Dermis lymphatic vessel endothelial cell (primary cell): ENCODE measurements around the gene ZNF148. TPM values are rescaled to one million over a fixed set of nuclear protein-coding genes. Genes with fewer than 3 reads are reported as not detected.

Source experiments
- total RNA-seq: library from RNA; depleted of rRNA; stranded (reverse); fragments of >200 nt; gene quantifications from 2 replicates; pipeline ENCODE4 v1.2.1, GENCODE V29; 2014

The ZNF148 gene
- total RNA-seq: 25.0 and 25.6 TPM in 2 replicates

DNA sequence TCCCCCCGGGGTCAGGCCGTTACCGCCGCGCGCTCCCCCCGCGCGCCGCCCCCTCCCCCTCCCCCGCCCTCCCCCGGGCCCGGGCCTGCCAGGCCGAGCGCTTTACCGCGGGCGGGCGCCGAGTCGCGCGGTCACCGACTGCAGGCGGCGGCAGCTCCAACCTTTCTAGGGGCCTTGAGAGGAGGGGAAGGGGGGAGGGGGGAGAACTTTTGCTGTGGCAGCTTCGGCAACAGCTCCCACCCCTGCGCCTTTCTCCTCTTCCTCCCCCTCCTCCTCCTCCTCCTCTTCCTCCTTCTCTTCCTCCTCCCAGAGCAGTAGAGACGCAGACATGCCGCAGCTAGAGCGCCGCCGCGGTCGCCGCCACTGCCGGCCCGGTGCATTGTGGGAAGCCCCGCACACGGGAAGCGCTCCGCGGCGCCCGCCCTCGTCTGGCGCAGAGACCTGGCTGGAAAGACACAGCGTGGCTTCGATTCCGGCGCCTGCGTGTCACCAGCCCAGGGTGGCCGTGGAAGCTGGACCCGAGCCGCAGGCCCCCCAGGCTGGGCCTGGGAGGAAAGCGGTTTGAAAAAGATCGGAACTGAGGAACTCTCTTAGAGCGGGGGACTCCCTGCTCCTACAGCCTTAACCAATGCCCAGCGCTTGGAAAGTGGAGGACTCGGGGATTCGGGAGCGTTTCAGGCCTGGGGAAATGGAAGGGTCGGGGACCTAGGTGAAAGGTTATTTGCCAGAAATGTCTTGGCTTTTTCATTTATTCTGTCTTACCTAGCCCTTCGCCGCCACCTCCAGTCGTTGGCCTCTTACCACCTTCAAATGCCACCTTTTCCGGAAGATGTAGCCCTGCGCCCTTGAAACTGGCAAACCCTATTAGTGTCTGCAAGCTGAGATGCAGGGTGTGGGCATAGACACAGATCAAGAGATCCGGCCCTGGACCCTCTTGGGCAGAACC, at the start of gene ZNF148:
Gene ZNF148, minus strand, starts transcription at position 330 of the 946 bp plus-strand sequence. CDS start 61,685 bp downstream, outside the sequence.

GRCh38 chr3:125212509-125213363, 162.4 kb downstream of the ZNF148 start, which contains the start of gene SLC12A8:
TSS of gene SLC12A8 (minus strand) at chr3:125212748. CDS start at chr3:125211349, 1,399 bp downstream.

Other genes with a start within 250 kb of the ZNF148 start
- 0.11 and 0.17 TPM in 2 replicates for gene SLC12A8, start 162.6 kb downstream of the ZNF148 start, total RNA-seq
- gene SNX4, start 144.9 kb upstream of the ZNF148 start, total RNA-seq: 46.1 and 52.8 TPM in 2 replicates
- gene OSBPL11, start 220.2 kb upstream of the ZNF148 start, total RNA-seq: 7.4 and 8.3 TPM in 2 replicates